IMR-90 (cell line): Measurements from ENCODE around the gene CCDC170. TPM values are rescaled to one million over a fixed set of nuclear protein-coding genes. Genes with fewer than 3 reads are reported as not detected.

Experiments
- ATAC-seq: fragments of 200-7000 bp; cut with Tn5 transposase; 2 replicates; pipeline ENCODE4 v1.9.1; 2020; ENCODE audit warnings: low read depth, mild to moderate bottlenecking, moderate library complexity
- BruUV-seq: library from RNA; stranded (reverse); fragments of 400-500 nt; replicated peaks from 2 replicates; lab custom pipeline; 2021; lab: Mats Ljungman, UMichigan
- CTCF ChIA-PET: fragments of 300-600 bp; formaldehyde crosslinking; extraction: SDS; loops from one replicate; lab custom pipeline; 2021; ENCODE audit warnings: antibody characterized with exemption; lab: Yijun Ruan, JAX
- POLR2A ChIA-PET: fragments of 300-600 bp; sonication (Branson Sonifier 250); formaldehyde crosslinking; loops from one replicate; lab custom pipeline; 2022; ENCODE audit warnings: antibody characterized with exemption; ENCODE audit not compliant: unreplicated experiment; lab: Charles Lee
- DNase-seq: peaks from one replicate; pipeline ENCODE4 v3.0.0; 2013
- H2AFZ ChIP-seq: replicated peaks from 2 replicates; pipeline ENCODE3; 2013; ENCODE audit warnings: low read length, mild to moderate bottlenecking; ENCODE audit not compliant: poor library complexity
- H2AK5ac ChIP-seq: 2 replicates; pipeline ENCODE4 v1.6.1; 2013; ENCODE audit warnings: low read depth, low read length, inconsistent platforms
- H2AK9ac ChIP-seq: replicated peaks from 2 replicates; pipeline ENCODE3; 2013; ENCODE audit warnings: mild to moderate bottlenecking, low read depth, low read length, moderate library complexity; ENCODE audit not compliant: poor library complexity
- H2BK120ac ChIP-seq: 2 replicates; pipeline ENCODE4 v1.6.1; 2013; ENCODE audit warnings: low read depth, low read length, inconsistent platforms
- H2BK15ac ChIP-seq: 3 replicates; pipeline ENCODE4 v1.6.1; 2013; ENCODE audit warnings: low read depth, low read length, inconsistent platforms
- H2BK20ac ChIP-seq: 2 replicates; pipeline ENCODE4 v1.6.1; 2013; ENCODE audit warnings: low read depth, mild to moderate bottlenecking, inconsistent platforms, low read length, moderate library complexity
- H2BK5ac ChIP-seq: 2 replicates; pipeline ENCODE4 v1.6.1; 2013; ENCODE audit warnings: mild to moderate bottlenecking, low read depth, low read length, inconsistent platforms; ENCODE audit not compliant: poor library complexity, severe bottlenecking
- H3K14ac ChIP-seq: replicated peaks from 2 replicates; pipeline ENCODE4 v1.6.1; 2013; ENCODE audit warnings: low read depth, low read length, inconsistent platforms
- H3K18ac ChIP-seq: 2 replicates; pipeline ENCODE4 v1.6.1; 2013; ENCODE audit warnings: low read depth, low read length, control low read depth
- H3K23ac ChIP-seq: 2 replicates; pipeline ENCODE4 v1.6.1; 2013; ENCODE audit warnings: low read depth, low read length, inconsistent platforms
- H3K27ac ChIP-seq: 2 replicates; pipeline ENCODE4 v1.5.1; 2013; ENCODE audit warnings: mild to moderate bottlenecking, control low read depth, low read length; ENCODE audit not compliant: insufficient read depth
- H3K27me3 ChIP-seq: 2 replicates; pipeline ENCODE4 v1.6.1; 2013; ENCODE audit warnings: low read length; ENCODE audit not compliant: control insufficient read depth, insufficient read depth
- H3K36me3 ChIP-seq: 2 replicates; pipeline ENCODE4 v1.6.1; 2013; ENCODE audit warnings: low read length, mixed read lengths; ENCODE audit not compliant: control insufficient read depth, insufficient read depth
- H3K4ac ChIP-seq: 2 replicates; pipeline ENCODE4 v1.6.1; 2013; ENCODE audit warnings: low read depth, low read length, inconsistent platforms
- H3K4me1 ChIP-seq: 2 replicates; pipeline ENCODE4 v1.6.1; 2013; ENCODE audit warnings: low read length, mixed read lengths; ENCODE audit not compliant: control insufficient read depth, insufficient read depth
- H3K4me2 ChIP-seq: 2 replicates; pipeline ENCODE4 v1.6.1; 2013; ENCODE audit warnings: low read depth, mild to moderate bottlenecking, control low read depth, low read length, moderate library complexity
- H3K4me3 ChIP-seq: 2 replicates; pipeline ENCODE4 v1.5.1; 2013; ENCODE audit warnings: low read depth, mild to moderate bottlenecking, control low read depth, low read length, moderate library complexity; ENCODE audit not compliant: insufficient read depth
- H3K56ac ChIP-seq: 2 replicates; pipeline ENCODE4 v1.6.1; 2013; ENCODE audit warnings: low read length, inconsistent platforms; ENCODE audit not compliant: insufficient read depth; ENCODE audit errors: extremely low read depth
- H3K79me1 ChIP-seq, 2 experiments: 2 replicates each; pipeline ENCODE4 v1.6.1; 2013; ENCODE audit warnings: low read length in 2 of 2, inconsistent platforms in 1 of 2, low read depth in 1 of 2
- H3K9ac ChIP-seq: 2 replicates; pipeline ENCODE4 v1.6.1; 2013; ENCODE audit warnings: low read depth, low read length, control low read depth
- H3K9me1 ChIP-seq: 2 replicates; pipeline ENCODE4 v1.6.1; 2013; ENCODE audit warnings: low read length, inconsistent platforms; ENCODE audit not compliant: insufficient read depth
- H3K9me3 ChIP-seq: 2 replicates; pipeline ENCODE4 v1.6.1; 2013; ENCODE audit warnings: low read length; ENCODE audit not compliant: control insufficient read depth, insufficient read depth
- H4K20me1 ChIP-seq: 2 replicates; pipeline ENCODE4 v1.6.1; 2013; ENCODE audit warnings: low read length, inconsistent platforms; ENCODE audit not compliant: insufficient read depth
- H4K5ac ChIP-seq: 2 replicates; pipeline ENCODE4 v1.6.1; 2013; ENCODE audit warnings: mild to moderate bottlenecking, low read depth, low read length, control low read depth
- H4K8ac ChIP-seq, 2 experiments: 2 replicates each; pipeline ENCODE4 v1.6.1; 2013; ENCODE audit warnings: low read depth in 2 of 2, low read length in 2 of 2, control low read depth in 1 of 2, inconsistent platforms in 1 of 2
- H4K91ac ChIP-seq: 2 replicates; pipeline ENCODE4 v1.6.1; 2013; ENCODE audit warnings: low read depth, low read length, inconsistent platforms; ENCODE audit not compliant: insufficient read depth
- BHLHE40 ChIP-seq: fragments of 150-350 bp; IDR thresholded peaks from 2 replicates; pipeline ENCODE4 v1.6.1; 2016; ENCODE audit warnings: mild to moderate bottlenecking, low read depth, low read length
- CEBPB ChIP-seq: IDR thresholded peaks from 2 replicates; pipeline ENCODE4 v1.6.1; 2012; ENCODE audit warnings: low read depth, low read length, improper control_type of control experiment
- CHD1 ChIP-seq: IDR thresholded peaks from 2 replicates; pipeline ENCODE4 v1.6.1; 2012; ENCODE audit warnings: low read depth, low read length, improper control_type of control experiment
- CTCF ChIP-seq: conservative IDR thresholded peaks from 2 replicates; pipeline ENCODE4 v1.5.1; 2012; ENCODE audit warnings: mild to moderate bottlenecking, low read depth, low read length, improper control_type of control experiment
- FOS ChIP-seq: fragments of 150-350 bp; IDR thresholded peaks from 2 replicates; pipeline ENCODE4 v1.6.1; 2016; ENCODE audit warnings: low read depth, low read length
- MAFK ChIP-seq: IDR thresholded peaks from 2 replicates; pipeline ENCODE4 v1.6.1; 2012; ENCODE audit warnings: low read depth, low read length, improper control_type of control experiment
- MAZ ChIP-seq: IDR thresholded peaks from 2 replicates; pipeline ENCODE4 v1.6.1; 2012; ENCODE audit warnings: low read depth, mild to moderate bottlenecking, low read length, improper control_type of control experiment, moderate library complexity, borderline replicate concordance
- MXI1 ChIP-seq: IDR thresholded peaks from 2 replicates; pipeline ENCODE4 v1.6.1; 2012; ENCODE audit warnings: low read depth, mild to moderate bottlenecking, low read length, moderate library complexity, borderline replicate concordance
- POLR2A ChIP-seq: IDR thresholded peaks from 2 replicates; pipeline ENCODE4 v1.6.1; 2012; ENCODE audit warnings: mild to moderate bottlenecking, low read depth, low read length
- RAD21 ChIP-seq: IDR thresholded peaks from 2 replicates; pipeline ENCODE4 v1.6.1; 2012; ENCODE audit warnings: low read length, improper control_type of control experiment
- RCOR1 ChIP-seq: IDR thresholded peaks from 2 replicates; pipeline ENCODE4 v1.6.1; 2012; ENCODE audit warnings: mild to moderate bottlenecking, low read length, improper control_type of control experiment; ENCODE audit not compliant: insufficient replicate concordance
- RFX5 ChIP-seq: IDR thresholded peaks from 2 replicates; pipeline ENCODE4 v1.8.0; 2012; ENCODE audit warnings: low read depth, mild to moderate bottlenecking, low read length, moderate library complexity
- SMC3 ChIP-seq: fragments of 150-350 bp; IDR thresholded peaks from 2 replicates; pipeline ENCODE4 v1.6.1; 2016; ENCODE audit warnings: low read depth, mild to moderate bottlenecking, antibody characterized with exemption, low read length, moderate library complexity
- USF2 ChIP-seq: fragments of 150-350 bp; IDR thresholded peaks from 2 replicates; pipeline ENCODE4 v1.6.1; 2017; ENCODE audit warnings: mild to moderate bottlenecking, antibody characterized with exemption, low read length, low read depth
- WGBS, 2 experiments: methylation state at CpG; one replicate each; pipeline versions ENCODE4 v1.1.5 to v1.1.7; 2013; ENCODE audit warnings: missing lambda C conversion rate in 2 of 2; ENCODE audit not compliant: insufficient read length in 1 of 2; ENCODE audit errors: extremely low coverage in 2 of 2; 5-methylcytosine and 5-hydroxymethylcytosine counted together
- dilution Hi-C: fragments of 300-500 bp; cut with HindIII; formaldehyde crosslinking; loops from one replicate; pipeline ENCODE4 v1.14.3; 2018; ENCODE audit warnings: low sequenced_read_pairs; ENCODE audit not compliant: unreplicated experiment
- in situ Hi-C: fragments of 300-500 bp; cut with MboI; formaldehyde crosslinking; loops from 3 replicates; pipeline ENCODE4 v1.14.3; 2019; ENCODE audit warnings: low sequenced_read_pairs, inconsistent platforms, mixed read lengths
- intact Hi-C: fragments of 100-400 bp; cut with micrococcal nuclease; formaldehyde crosslinking; loops from 2 replicates; pipeline ENCODE4 v1.10.0; 2022
- polyA plus RNA-seq, 3 experiments: library from polyadenylated mRNA; depleted of rRNA; stranded (reverse); fragments of >200 nt; gene quantifications; 2 replicates each; pipeline ENCODE4 v1.2.3, GENCODE V29; 2012; ENCODE audit warnings: low replicate concordance in 1 of 3
- total RNA-seq: library from RNA; depleted of rRNA; stranded (reverse); fragments of >200 nt; gene quantifications from 2 replicates; pipeline ENCODE4 v1.2.3, GENCODE V29; 2012

The CCDC170 gene
- total and polyA plus RNA-seq, 2 of the 4 experiments (the other 2 are of a cell fraction): 0.12 to 0.54 TPM

GRCh38 chr6:151651639-151652038, 157.8 kb downstream of the CCDC170 start:
- Histone ChIP-seq H2BK5ac (no peak overlapping the region), H2BK15ac (no peak overlapping the region), H3K4me1 (no peaks in the 10 kb centered on the region), H3K9me1 (no peaks in the 10 kb centered on the region), H2AFZ (no peak overlapping the region), H4K5ac (no peak overlapping the region), H3K23ac (no peak overlapping the region), H4K8ac (no peak overlapping the region), H3K56ac (no peak overlapping the region), H3K36me3 (no peaks in the 10 kb centered on the region), H3K18ac (no peak overlapping the region), H3K27ac (no peak overlapping the region), H2BK120ac (no peak overlapping the region), H2AK9ac (no peak overlapping the region), H4K20me1 (no peaks in the 10 kb centered on the region), H2AK5ac (no peak overlapping the region), H3K9me3 (peaks cover 7% of the 10 kb centered on the region; the same call in 1 of the 2 replicates), H3K4me3 (no peak overlapping the region), H3K9ac (no peak overlapping the region), H3K79me1 (no peaks in the 10 kb centered on the region), H4K91ac (no peak overlapping the region), H3K14ac (no peak overlapping the region), H2BK20ac (no peak overlapping the region), H3K4ac (no peak overlapping the region), H3K27me3 (no peaks in the 10 kb centered on the region), H3K4me2 (no peak overlapping the region)
- ATAC-seq (no peak), DNase-seq (no peak)
- dilution Hi-C loops (no loop called here), in situ Hi-C loops (no loop called here), intact Hi-C loops (no loop called here)
- CTCF ChIA-PET: interaction anchor here (0.6 kb wide), 1 partner anchor 17 kb away, joined by 3 read pairs; no protein-coding TSS in a partner anchor
- POLR2A ChIA-PET: no interaction called here
- WGBS, 2 experiments: 60% methylated on average over 2 of the region's 3 CpGs; no CpG with 5 or more reads in 1 of the 2 experiments
- BruUV-seq: no TSS peak
- TF ChIP-seq RFX5 (no peak), POLR2A (no peak), BHLHE40 (no peak), RCOR1 (no peak), SMC3 (no peak), FOS (no peak), RAD21 (no peak), MAZ (no peak), CHD1 (no peak), USF2 (no peak), MXI1 (no peak), MAFK (no peak), CTCF (no peak), CEBPB (no peak)
